Transverse colon (tissue), 4 donors: ENCODE data around the gene CYP4B1.

Experiments
- EP300 ChIP-seq: sonication (generic); formaldehyde crosslinking; IDR thresholded peaks from one replicate; pipeline ENCODE4 v1.6.1; 2017; ENCODE audit warnings: antibody characterized with exemption, low read depth
- POLR2A ChIP-seq: fragments of 450-650 bp; IDR thresholded peaks from one replicate; pipeline ENCODE4 v1.6.1; 2016; ENCODE audit warnings: antibody characterized with exemption, mild to moderate bottlenecking, moderate library complexity
- POLR2AphosphoS5 ChIP-seq, 3 donors: sonication (generic); formaldehyde crosslinking; IDR thresholded peaks; one replicate each; pipeline ENCODE4 v1.6.1; 2016; ENCODE audit warnings: antibody characterized with exemption in 3 of 3
- TF ChIP-seq, protein P1 (sequence below), 5 experiments: fragments of 200-600 bp in 3 of 5; fragments of 450-650 bp in 2 of 5; sonication (generic) in 3 of 5; IDR thresholded peaks; 1 replicate in 2 of 5; 2 replicates in 3 of 5; pipeline ENCODE4 v1.5.1; 2016 to 2017; ENCODE audit warnings: antibody characterized with exemption in 5 of 5, inconsistent platforms in 3 of 5, mild to moderate bottlenecking in 2 of 5, moderate library complexity in 1 of 5

DNA sequence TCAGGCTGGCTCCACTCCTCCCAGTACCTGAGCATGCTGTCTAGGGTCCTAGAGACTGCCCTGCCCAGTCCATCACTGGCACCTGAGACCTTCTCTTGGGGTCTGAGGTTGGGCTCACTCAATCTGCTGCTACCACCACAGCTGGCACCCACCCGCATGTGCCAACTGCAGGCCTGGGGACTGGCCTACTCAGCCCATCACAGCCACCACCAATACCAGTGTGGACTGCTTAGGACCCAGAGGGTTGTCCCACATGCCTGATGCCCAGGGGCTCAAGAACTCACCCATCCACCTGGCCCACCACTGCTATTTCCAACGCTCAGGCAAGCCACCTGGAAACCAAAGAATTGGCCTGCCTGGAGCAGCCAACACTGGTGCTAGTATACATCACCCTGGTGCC, 63.5 kb downstream of the CYP4B1 start:
- TF ChIP-seq, protein P1, sequence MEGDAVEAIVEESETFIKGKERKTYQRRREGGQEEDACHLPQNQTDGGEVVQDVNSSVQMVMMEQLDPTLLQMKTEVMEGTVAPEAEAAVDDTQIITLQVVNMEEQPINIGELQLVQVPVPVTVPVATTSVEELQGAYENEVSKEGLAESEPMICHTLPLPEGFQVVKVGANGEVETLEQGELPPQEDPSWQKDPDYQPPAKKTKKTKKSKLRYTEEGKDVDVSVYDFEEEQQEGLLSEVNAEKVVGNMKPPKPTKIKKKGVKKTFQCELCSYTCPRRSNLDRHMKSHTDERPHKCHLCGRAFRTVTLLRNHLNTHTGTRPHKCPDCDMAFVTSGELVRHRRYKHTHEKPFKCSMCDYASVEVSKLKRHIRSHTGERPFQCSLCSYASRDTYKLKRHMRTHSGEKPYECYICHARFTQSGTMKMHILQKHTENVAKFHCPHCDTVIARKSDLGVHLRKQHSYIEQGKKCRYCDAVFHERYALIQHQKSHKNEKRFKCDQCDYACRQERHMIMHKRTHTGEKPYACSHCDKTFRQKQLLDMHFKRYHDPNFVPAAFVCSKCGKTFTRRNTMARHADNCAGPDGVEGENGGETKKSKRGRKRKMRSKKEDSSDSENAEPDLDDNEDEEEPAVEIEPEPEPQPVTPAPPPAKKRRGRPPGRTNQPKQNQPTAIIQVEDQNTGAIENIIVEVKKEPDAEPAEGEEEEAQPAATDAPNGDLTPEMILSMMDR (IDR thresholded peaks at IDR 0.05): no peak
- no peak for TF ChIP-seq EP300
- TF ChIP-seq POLR2A: no peak
- no peak for TF ChIP-seq POLR2AphosphoS5 (IDR thresholded peaks at IDR 0.05)
